8988T (cell line): ENCODE data around the gene CCL18.
"Not testable (repeated sequence)": the region's sequence is repeated elsewhere in the genome, so short reads cannot be mapped to it uniquely, and the experiment has no call there.

ENCODE experiments used
- DNase-seq: peaks from one replicate; pipeline ENCODE4 v3.0.0; 2011

The CCL18 gene

DNA sequence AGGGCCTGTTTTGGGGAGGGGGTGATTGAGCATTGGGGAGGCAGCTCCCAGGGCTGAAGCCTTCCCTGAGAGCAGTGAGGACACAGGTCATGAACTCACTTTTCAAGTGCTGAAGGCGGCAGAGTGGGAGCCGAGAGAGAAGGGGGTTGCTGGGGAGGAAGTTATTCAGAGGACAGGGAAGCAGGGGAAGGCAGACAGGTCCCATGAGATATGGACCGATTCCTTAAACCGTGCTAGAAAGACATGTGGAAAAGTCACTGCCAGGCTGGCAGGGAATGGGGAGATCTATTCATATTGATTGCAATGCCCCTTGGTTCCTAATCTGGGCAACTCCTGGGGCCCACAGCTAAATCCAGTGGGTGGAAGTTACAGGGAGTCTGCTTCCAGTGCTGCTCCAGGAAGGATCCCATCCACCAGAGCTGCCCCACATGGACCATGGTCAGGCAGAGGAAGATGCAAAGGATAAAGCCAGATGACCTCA is 40.7 kb downstream of the CCL18 start:
- no peak for DNase-seq

GRCh38 chr17:36105781-36106492 is 41.9 kb downstream of the CCL18 start:
- DNase-seq, result no peak

DNA sequence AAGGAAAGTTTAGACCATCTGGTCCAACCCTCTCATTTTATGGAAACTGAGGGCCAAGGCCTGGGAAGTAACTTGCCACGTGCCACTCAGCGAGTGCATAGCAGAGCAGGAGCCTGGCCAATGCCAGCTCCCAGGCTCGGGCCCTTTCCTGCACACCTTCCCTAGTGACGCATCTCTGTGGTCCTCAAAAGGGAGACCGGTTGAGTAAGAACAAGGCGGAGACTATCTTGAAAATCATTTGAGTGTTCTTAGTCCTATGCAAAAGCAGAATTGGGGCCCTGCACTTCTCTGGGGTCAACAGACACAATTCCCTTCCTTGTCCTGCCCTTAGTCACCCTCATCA is 42.4 kb downstream of the CCL18 start:
- DNase-seq, result no peak

GRCh38 chr17:36107660-36108059 is 43.6 kb downstream of the CCL18 start:
- no peak for DNase-seq

- not testable (repeated sequence) for DNase-seq
Measured at GRCh38 chr17:36108265-36108664, 44.2 kb downstream of the CCL18 start.

DNA sequence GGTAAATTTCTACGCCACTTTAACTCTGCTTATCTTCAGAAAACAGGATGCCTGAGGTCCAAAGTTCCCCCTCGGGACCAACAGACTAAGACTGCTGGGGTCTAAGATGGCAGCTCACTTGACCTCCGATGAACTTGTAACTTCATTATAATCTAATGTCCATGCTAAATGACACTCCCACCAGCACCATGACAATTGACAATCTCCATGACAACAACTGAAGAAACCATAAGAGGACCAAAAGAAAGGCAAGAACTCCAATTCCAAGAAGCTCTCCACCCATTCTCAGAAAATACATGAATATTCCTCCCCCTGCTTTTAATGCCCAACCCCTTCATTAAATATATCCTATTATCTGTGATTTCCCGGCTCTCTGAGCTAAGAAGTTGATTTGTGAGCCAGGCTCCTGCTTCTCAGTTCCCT is 47.0 kb downstream of the CCL18 start:
- DNase-seq, result no peak

- DNase-seq, result no peak
Measured at GRCh38 chr17:36112572-36112971, 48.5 kb downstream of the CCL18 start.

GRCh38 chr17:36113131-36113530 is 49.1 kb downstream of the CCL18 start:
- DNase-seq, result not testable (repeated sequence)

DNA sequence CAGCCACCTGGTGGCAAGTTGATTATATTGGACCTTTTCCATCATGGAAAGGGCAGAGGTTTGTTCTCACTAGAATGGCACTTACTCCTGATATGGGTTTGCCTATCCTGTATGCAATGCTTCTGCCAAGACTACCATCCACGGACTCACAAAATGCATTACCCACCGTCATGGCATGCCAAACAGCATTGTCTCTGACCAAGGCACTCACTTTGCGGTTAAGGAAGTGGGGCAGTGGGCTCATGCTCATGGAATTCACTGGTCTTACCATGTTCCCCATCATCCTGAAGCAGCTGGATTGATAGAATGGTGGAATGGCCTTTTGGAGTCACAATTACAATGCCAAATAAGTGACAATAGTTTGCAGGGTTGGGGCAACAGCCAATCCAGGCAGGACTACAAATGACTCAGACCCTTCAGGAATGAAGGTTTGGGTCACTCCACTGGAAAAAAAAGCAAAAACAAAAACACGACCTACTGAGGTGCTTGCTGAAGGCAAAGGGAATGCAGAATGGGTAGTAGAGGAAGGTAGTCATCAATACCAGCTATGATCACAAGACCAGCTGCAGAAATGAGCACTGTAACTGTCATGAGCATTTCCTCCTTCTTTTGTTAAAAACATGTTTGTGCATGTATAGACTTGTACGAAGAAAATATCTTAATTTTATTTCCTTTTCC is 51.0 kb downstream of the CCL18 start:
- not testable (repeated sequence) for DNase-seq

DNA sequence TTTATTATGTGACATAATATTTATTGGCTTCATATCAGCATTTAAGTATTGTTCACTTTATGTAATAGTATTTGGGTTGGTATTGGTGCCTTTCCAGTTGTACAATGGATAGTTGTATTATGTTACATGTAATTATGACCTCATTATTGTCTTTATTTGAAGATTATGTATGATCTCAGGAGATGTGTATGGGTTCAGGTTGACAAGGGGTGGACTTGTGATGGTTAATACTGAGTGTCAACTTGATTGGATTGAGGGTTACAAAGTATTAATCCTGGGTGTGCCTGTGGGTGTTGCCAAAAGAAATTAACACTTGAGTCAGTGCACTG is 51.5 kb downstream of the CCL18 start:
- not testable (repeated sequence) for DNase-seq

DNA sequence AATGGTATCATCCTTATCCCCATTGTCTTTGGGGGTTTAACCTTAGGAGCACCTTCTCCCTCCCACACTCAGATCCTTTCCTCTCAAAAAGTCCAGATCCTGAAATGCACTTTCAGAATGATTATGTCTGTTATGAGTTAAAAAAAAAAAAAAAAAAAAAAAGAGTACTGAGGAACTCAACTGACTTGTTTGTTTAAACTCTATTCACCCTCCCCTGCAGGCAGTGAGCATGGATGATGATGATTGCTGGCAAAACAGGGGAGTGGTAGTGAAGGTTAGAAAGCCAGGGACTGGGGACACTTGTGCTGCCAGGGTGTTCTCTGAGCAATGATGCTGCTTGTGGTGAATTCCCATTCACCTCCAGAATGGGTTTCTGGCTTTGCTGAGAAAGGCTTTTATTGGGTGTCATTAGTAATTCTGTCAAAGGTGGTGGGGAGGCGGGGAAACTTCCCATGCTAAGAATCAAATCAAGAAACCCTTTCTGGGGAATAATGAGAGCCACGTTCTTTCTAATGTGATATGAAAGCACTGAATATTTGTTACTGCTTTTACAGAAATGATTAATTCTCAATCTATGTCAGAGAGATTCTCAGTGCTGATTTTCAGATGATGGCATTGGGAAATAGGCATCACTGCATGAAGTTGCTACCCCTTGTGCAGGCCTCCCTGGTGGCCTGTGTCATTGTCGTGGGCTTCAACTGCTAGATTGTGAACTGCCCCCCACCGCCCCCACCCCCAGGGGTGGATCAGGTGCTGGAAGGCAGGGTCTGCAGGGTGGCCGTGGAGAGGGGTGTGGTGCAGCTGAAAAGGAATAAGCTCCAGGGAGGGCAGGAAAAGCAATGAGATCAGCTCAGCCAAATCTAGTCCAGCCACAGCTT is 53.7 kb downstream of the CCL18 start:
- no peak for DNase-seq

GRCh38 chr17:36118477-36119353 is 54.6 kb downstream of the CCL18 start:
- no peak for DNase-seq

- DNase-seq, result no peak
Measured at GRCh38 chr17:36120221-36120620, 56.1 kb downstream of the CCL18 start.

- DNase-seq, result not testable (repeated sequence)
Measured at GRCh38 chr17:36121099-36121498, 57.0 kb downstream of the CCL18 start.
